ENCODE data around the gene C17orf67.

DNA sequence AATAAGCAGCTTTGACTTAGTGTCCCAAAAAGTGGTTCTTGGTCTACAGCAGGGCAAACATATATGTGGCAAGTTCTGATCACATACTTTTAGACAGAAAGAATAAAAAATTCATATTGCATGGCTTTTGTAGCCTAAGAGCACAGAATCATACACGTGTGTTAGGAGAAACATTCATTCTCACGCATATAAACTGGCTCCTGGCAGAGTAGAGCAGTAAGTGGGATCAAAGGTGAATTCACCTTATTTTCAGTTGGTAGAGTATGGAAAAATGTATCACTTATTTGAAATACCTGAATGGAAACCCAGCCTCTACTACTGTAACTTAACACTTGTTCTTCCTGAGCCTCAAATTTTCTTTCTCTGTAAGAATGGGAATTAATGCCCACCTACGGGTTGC is 35.0 kb upstream of the C17orf67 start:
- TF ChIP-seq, protein P1, sequence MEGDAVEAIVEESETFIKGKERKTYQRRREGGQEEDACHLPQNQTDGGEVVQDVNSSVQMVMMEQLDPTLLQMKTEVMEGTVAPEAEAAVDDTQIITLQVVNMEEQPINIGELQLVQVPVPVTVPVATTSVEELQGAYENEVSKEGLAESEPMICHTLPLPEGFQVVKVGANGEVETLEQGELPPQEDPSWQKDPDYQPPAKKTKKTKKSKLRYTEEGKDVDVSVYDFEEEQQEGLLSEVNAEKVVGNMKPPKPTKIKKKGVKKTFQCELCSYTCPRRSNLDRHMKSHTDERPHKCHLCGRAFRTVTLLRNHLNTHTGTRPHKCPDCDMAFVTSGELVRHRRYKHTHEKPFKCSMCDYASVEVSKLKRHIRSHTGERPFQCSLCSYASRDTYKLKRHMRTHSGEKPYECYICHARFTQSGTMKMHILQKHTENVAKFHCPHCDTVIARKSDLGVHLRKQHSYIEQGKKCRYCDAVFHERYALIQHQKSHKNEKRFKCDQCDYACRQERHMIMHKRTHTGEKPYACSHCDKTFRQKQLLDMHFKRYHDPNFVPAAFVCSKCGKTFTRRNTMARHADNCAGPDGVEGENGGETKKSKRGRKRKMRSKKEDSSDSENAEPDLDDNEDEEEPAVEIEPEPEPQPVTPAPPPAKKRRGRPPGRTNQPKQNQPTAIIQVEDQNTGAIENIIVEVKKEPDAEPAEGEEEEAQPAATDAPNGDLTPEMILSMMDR (IDR thresholded peaks at IDR 0.05 in 2 of 3, conservative IDR thresholded peaks at IDR 0.05 in 1 of 3; ENCODE audit: insufficient read depth in 2 of 3, low read depth in 1 of 3, low read length in 3 of 3): no peak
- TF ChIP-seq COPS2 (conservative IDR thresholded peaks at IDR 0.05) (no peak), ZNF780A (CRISPR knock-in tag; IDR thresholded peaks at IDR 0.05) (no peak), ESRRB (CRISPR knock-in tag; IDR thresholded peaks at IDR 0.05; ENCODE audit: borderline replicate concordance) (no peak), POLR2A (conservative IDR thresholded peaks at IDR 0.05) (no peak), ERF (CRISPR knock-in tag; IDR thresholded peaks at IDR 0.05) (no peak), ZC3H4 (CRISPR knock-in tag; IDR thresholded peaks at IDR 0.05; ENCODE audit: borderline replicate concordance) (no peak), CREB1 (IDR thresholded peaks at IDR 0.05) (no peak), CREB1 (CRISPR knock-in tag; IDR thresholded peaks at IDR 0.05) (no peak), SETDB1 (IDR thresholded peaks at IDR 0.05; ENCODE audit: low read length) (no peak), YY1 (IDR thresholded peaks at IDR 0.05; ENCODE audit: borderline replicate concordance in 1 of 3, control insufficient read depth in 1 of 3, extremely low read depth in 1 of 3, insufficient read depth in 3 of 3, insufficient read length in 1 of 3, insufficient replicate concordance in 2 of 3, low read depth in 1 of 3, low read length in 2 of 3) (no peak), TAF1 (IDR thresholded peaks at IDR 0.05; ENCODE audit: control insufficient read depth, extremely low read depth, insufficient read depth, low read length, severe bottlenecking) (no peak), BMI1 (IDR thresholded peaks at IDR 0.05; ENCODE audit: low read length) (no peak)
- TF ChIP-seq, protein P2, sequence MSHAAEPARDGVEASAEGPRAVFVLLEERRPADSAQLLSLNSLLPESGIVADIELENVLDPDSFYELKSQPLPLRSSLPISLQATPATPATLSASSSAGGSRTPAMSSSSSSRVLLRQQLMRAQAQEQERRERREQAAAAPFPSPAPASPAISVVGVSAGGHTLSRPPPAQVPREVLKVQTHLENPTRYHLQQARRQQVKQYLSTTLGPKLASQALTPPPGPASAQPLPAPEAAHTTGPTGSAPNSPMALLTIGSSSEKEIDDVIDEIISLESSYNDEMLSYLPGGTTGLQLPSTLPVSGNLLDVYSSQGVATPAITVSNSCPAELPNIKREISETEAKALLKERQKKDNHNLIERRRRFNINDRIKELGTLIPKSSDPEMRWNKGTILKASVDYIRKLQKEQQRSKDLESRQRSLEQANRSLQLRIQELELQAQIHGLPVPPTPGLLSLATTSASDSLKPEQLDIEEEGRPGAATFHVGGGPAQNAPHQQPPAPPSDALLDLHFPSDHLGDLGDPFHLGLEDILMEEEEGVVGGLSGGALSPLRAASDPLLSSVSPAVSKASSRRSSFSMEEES (CRISPR knock-in tag; IDR thresholded peaks at IDR 0.05): no peak

Data from K562 (cell line).